ENCODE data around the gene NPIPA2. TPM values are rescaled to one million over a fixed set of nuclear protein-coding genes. Genes with fewer than 3 reads are reported as not detected.
"Not testable (repeated sequence)": the region's sequence is repeated elsewhere in the genome, so short reads cannot be mapped to it uniquely, and the experiment has no call there.

Gene NPIPA2
- polyA plus RNA-seq (2013, experiment 1 of 2): 1.6 TPM
- polyA plus RNA-seq (2013, experiment 2 of 2): 1.6 TPM

DNA sequence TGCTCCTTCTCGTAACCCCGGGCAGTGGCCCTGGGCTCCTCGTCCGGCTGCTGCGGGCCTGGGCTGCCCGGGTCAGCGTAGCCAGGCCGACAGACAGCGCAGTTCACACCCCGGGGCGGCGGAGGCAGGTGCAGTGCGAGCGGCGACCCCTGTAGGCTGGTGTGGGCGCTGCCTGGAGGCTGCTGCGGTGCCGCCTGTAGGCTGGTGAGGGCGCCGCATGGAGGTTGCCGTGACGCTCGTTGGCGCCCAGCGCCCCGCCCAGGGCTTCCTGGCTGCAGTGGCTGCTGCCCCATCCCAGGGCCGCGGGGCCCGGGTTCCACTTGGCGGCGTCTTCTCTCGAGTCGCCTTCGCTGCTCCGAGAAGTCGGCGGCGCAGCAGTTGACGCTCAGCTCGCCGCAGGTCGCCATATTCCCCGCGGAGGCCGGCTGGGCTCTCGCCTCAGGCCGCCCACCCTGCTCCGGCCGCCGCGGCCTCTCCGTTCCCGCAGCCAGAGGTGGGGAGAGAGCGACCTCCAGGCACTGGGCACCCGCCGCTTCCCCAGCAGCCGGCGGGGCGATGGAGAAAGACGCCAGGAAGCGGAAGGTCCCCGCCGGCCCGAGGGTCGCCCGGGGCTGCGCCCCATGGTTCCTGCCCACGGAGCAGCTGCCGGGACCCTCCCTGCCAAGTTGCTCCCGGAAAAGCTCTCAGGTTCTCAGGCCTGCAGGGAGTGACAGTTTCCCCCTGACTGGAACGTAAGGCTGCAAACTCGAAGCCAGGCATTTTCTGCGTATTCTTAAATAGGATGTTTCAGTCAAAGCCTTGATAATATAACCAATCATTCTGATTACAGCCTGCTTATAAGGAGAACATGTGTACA is at the start of gene NPIPA2:
TSS of gene NPIPA2 (plus strand) at position 261 of the 856 bp plus-strand sequence. CDS start 5,533 bp downstream, outside the sequence.
- H3K4me1 ChIP-seq (ENCODE audit: control insufficient read depth, insufficient read depth, low read depth, low read length); H2AFZ ChIP-seq (ENCODE audit: low read depth, low read length); H3K4ac ChIP-seq (ENCODE audit: low read depth in 1 of 2, low read length in 2 of 2); H3K79me1 ChIP-seq (replicated peaks; ENCODE audit: low read length, poor library complexity, severe bottlenecking); H3K23ac ChIP-seq (ENCODE audit: low read length in 2 of 2); DNase-seq; H3K4me2 ChIP-seq (ENCODE audit: low read length, poor library complexity, severe bottlenecking); H3K27ac ChIP-seq (ENCODE audit: low read length, poor library complexity, severe bottlenecking); H2BK12ac ChIP-seq (ENCODE audit: low read length in 2 of 2); H3K27me3 ChIP-seq (ENCODE audit: control insufficient read depth in 1 of 2, insufficient read depth in 1 of 2, low read length in 2 of 2); H4K8ac ChIP-seq (ENCODE audit: low read length); H2AK5ac ChIP-seq (ENCODE audit: low read length, severe bottlenecking); H2BK120ac ChIP-seq (ENCODE audit: low read depth, low read length); H3K4me3 ChIP-seq (ENCODE audit: insufficient read depth in 1 of 2, low read depth in 1 of 2, low read length in 2 of 2); H4K91ac ChIP-seq (ENCODE audit: low read length); H3K18ac ChIP-seq (ENCODE audit: low read depth in 1 of 2, low read length in 2 of 2); H3K9ac ChIP-seq (ENCODE audit: low read length); H3K36me3 ChIP-seq (ENCODE audit: control insufficient read depth in 1 of 2, insufficient read depth in 2 of 2, low read depth in 1 of 2, low read length in 2 of 2); H2BK5ac ChIP-seq (ENCODE audit: low read depth, low read length, poor library complexity, severe bottlenecking); H2BK15ac ChIP-seq (ENCODE audit: low read depth, poor library complexity, severe bottlenecking); H3K9me3 ChIP-seq (ENCODE audit: control insufficient read depth, low read length); H3K14ac ChIP-seq (ENCODE audit: low read length in 2 of 2): not testable (repeated sequence)
- no CpG with 5 or more reads among the region's 73 CpGs for WGBS

DNA sequence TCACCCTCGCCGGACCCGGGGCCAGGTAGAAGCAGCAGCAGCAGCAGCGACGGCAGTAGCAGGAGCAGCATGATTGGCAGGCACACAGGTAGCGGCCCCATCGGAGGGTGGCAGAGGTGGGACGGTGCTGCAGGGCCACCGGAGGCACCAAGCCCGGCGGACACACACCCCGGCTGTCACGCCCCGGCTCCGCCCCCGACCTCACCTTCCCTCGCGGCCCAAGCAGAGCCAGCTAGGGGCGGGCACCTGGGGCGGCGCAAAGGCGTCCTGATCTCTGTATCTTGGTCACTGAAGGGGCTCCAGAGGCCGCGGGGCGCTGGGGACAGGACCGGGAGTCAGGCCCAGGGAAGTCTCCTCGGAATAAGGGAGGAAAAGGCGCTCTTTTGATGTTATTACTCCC is 48.2 kb upstream of the NPIPA2 start, which contains the start of gene PLA2G10:
TSS of gene PLA2G10 (minus strand) at position 180 of the 400 bp plus-strand sequence. CDS start at position 101, 79 bp downstream.
- not testable (repeated sequence) for H2BK120ac ChIP-seq (ENCODE audit: low read depth, low read length); H3K23ac ChIP-seq (ENCODE audit: low read length in 2 of 2); H3K18ac ChIP-seq (ENCODE audit: low read depth in 1 of 2, low read length in 2 of 2); H4K91ac ChIP-seq (ENCODE audit: low read length); H2AK5ac ChIP-seq (ENCODE audit: low read length, severe bottlenecking); H3K27ac ChIP-seq (ENCODE audit: low read length, poor library complexity, severe bottlenecking); H3K4me2 ChIP-seq (ENCODE audit: low read length, poor library complexity, severe bottlenecking); H4K8ac ChIP-seq (ENCODE audit: low read length); H2BK15ac ChIP-seq (ENCODE audit: low read depth, poor library complexity, severe bottlenecking); H3K9ac ChIP-seq (ENCODE audit: low read length); DNase-seq; H3K36me3 ChIP-seq (ENCODE audit: control insufficient read depth in 1 of 2, insufficient read depth in 2 of 2, low read depth in 1 of 2, low read length in 2 of 2); H3K4me1 ChIP-seq (ENCODE audit: control insufficient read depth, insufficient read depth, low read depth, low read length); H3K27me3 ChIP-seq (ENCODE audit: control insufficient read depth in 1 of 2, insufficient read depth in 1 of 2, low read length in 2 of 2); H3K4me3 ChIP-seq (ENCODE audit: insufficient read depth in 1 of 2, low read depth in 1 of 2, low read length in 2 of 2); H3K14ac ChIP-seq (ENCODE audit: low read length in 2 of 2); H2AFZ ChIP-seq (ENCODE audit: low read depth, low read length); H2BK5ac ChIP-seq (ENCODE audit: low read depth, low read length, poor library complexity, severe bottlenecking); H3K9me3 ChIP-seq (ENCODE audit: control insufficient read depth, low read length); H3K4ac ChIP-seq (ENCODE audit: low read depth in 1 of 2, low read length in 2 of 2); H2BK12ac ChIP-seq (ENCODE audit: low read length in 2 of 2); H3K79me1 ChIP-seq (replicated peaks; ENCODE audit: low read length, poor library complexity, severe bottlenecking)
- no CpG with 5 or more reads among the region's 28 CpGs for WGBS

DNA sequence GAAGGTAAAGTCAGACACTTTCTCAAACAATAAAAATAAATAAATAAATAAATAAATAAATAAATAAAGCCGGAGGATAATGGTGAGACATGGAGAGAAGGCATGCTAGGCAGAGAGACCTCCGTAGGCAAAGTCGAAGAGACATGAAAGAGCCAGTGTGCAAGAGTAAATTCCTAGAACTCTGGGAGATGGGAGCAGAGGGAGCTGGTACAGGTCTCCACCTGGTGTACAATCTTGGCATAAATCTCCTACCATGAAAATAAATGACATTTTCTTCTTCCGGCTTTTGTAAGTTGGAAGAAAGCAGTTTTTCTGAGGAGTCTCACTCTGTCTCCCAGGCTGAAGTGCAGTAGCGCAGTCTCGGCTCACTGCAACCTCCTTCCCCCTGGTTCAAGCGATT is 40.5 kb upstream of the NPIPA2 start:
- H3K9ac ChIP-seq (ENCODE audit: low read length); H3K79me1 ChIP-seq (replicated peaks; ENCODE audit: low read length, poor library complexity, severe bottlenecking); H3K36me3 ChIP-seq (ENCODE audit: control insufficient read depth in 1 of 2, insufficient read depth in 2 of 2, low read depth in 1 of 2, low read length in 2 of 2); DNase-seq; H3K23ac ChIP-seq (ENCODE audit: low read length in 2 of 2); H3K14ac ChIP-seq (ENCODE audit: low read length in 2 of 2); H3K9me3 ChIP-seq (ENCODE audit: control insufficient read depth, low read length); H3K4me1 ChIP-seq (ENCODE audit: control insufficient read depth, insufficient read depth, low read depth, low read length); H3K4me3 ChIP-seq (ENCODE audit: insufficient read depth in 1 of 2, low read depth in 1 of 2, low read length in 2 of 2); H3K4me2 ChIP-seq (ENCODE audit: low read length, poor library complexity, severe bottlenecking); H2BK5ac ChIP-seq (ENCODE audit: low read depth, low read length, poor library complexity, severe bottlenecking); H3K27ac ChIP-seq (ENCODE audit: low read length, poor library complexity, severe bottlenecking); H2BK12ac ChIP-seq (ENCODE audit: low read length in 2 of 2); H4K8ac ChIP-seq (ENCODE audit: low read length); H3K18ac ChIP-seq (ENCODE audit: low read depth in 1 of 2, low read length in 2 of 2); H3K27me3 ChIP-seq (ENCODE audit: control insufficient read depth in 1 of 2, insufficient read depth in 1 of 2, low read length in 2 of 2); H2BK120ac ChIP-seq (ENCODE audit: low read depth, low read length); H2BK15ac ChIP-seq (ENCODE audit: low read depth, poor library complexity, severe bottlenecking); H2AK5ac ChIP-seq (ENCODE audit: low read length, severe bottlenecking); H4K91ac ChIP-seq (ENCODE audit: low read length); H3K4ac ChIP-seq (ENCODE audit: low read depth in 1 of 2, low read length in 2 of 2); H2AFZ ChIP-seq (ENCODE audit: low read depth, low read length): not testable (repeated sequence)
- WGBS: no CpG with 5 or more reads among the region's 7 CpGs

DNA sequence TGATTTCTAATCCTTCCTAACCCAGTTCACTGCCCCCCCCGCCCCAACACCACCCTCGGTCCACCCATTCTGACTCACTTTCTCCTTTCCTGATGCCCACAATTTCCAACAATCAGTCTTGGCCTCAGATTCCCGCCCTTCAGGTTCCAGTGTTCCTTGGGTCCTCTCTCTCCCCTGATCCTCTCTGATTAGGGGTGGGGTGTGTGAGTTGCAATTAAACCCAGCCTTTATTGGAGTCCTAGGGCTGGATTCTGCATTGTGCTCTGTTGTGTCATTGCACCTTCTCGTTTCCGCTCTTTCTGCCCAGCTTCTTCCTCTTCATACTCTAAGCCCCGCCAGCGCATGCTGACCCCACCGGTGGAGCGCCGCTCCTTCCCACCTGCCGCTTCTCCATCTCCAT is 39.7 kb upstream of the NPIPA2 start:
- H3K9me3 ChIP-seq (ENCODE audit: control insufficient read depth, low read length); H3K4me1 ChIP-seq (ENCODE audit: control insufficient read depth, insufficient read depth, low read depth, low read length); H2BK12ac ChIP-seq (ENCODE audit: low read length in 2 of 2); H3K9ac ChIP-seq (ENCODE audit: low read length); H3K36me3 ChIP-seq (ENCODE audit: control insufficient read depth in 1 of 2, insufficient read depth in 2 of 2, low read depth in 1 of 2, low read length in 2 of 2); H2BK5ac ChIP-seq (ENCODE audit: low read depth, low read length, poor library complexity, severe bottlenecking); H3K4me3 ChIP-seq (ENCODE audit: insufficient read depth in 1 of 2, low read depth in 1 of 2, low read length in 2 of 2); H3K4me2 ChIP-seq (ENCODE audit: low read length, poor library complexity, severe bottlenecking); H2AK5ac ChIP-seq (ENCODE audit: low read length, severe bottlenecking); H3K18ac ChIP-seq (ENCODE audit: low read depth in 1 of 2, low read length in 2 of 2); H3K27me3 ChIP-seq (ENCODE audit: control insufficient read depth in 1 of 2, insufficient read depth in 1 of 2, low read length in 2 of 2); H3K4ac ChIP-seq (ENCODE audit: low read depth in 1 of 2, low read length in 2 of 2); H2BK15ac ChIP-seq (ENCODE audit: low read depth, poor library complexity, severe bottlenecking); H3K27ac ChIP-seq (ENCODE audit: low read length, poor library complexity, severe bottlenecking); H2BK120ac ChIP-seq (ENCODE audit: low read depth, low read length); DNase-seq; H4K8ac ChIP-seq (ENCODE audit: low read length); H3K79me1 ChIP-seq (replicated peaks; ENCODE audit: low read length, poor library complexity, severe bottlenecking); H4K91ac ChIP-seq (ENCODE audit: low read length); H3K23ac ChIP-seq (ENCODE audit: low read length in 2 of 2); H3K14ac ChIP-seq (ENCODE audit: low read length in 2 of 2); H2AFZ ChIP-seq (ENCODE audit: low read depth, low read length): not testable (repeated sequence)
- WGBS: no CpG with 5 or more reads among the region's 11 CpGs

Data from mesenchymal stem cell (in vitro differentiated cells and primary cell).